Right lobe of liver (tissue), 4 donors: ENCODE measurements around the gene SYT17.

Source experiments
- CTCF ChIP-seq, 4 donors: fragments of 200-600 bp in 3 of 4; fragments of 450-650 bp in 1 of 4; IDR thresholded peaks; one replicate each; pipeline versions ENCODE4 v1.5.1 to v1.8.0; 2016 to 2022; ENCODE audit warnings: antibody characterized with exemption in 4 of 4, mild to moderate bottlenecking in 2 of 4
- POLR2A ChIP-seq: fragments of 450-650 bp; IDR thresholded peaks from one replicate; pipeline ENCODE4 v1.6.1; 2017; ENCODE audit warnings: antibody characterized with exemption, mild to moderate bottlenecking
- donor health status: DM: no; HTN: no; CAD: no.
- donor health status: DM: no; HTN: no; CAD: no.
- donor health status: DM: no; HTN: yes; CAD: no.

GRCh38 chr16:19289811-19290485 lies 121.9 kb downstream of the SYT17 start:
- TF ChIP-seq CTCF (IDR thresholded peaks at IDR 0.05) (no peak), POLR2A (no peak)
